Measurements from ENCODE around the gene CCR5AS.
"Not testable (repeated sequence)": the region's sequence is repeated elsewhere in the genome, so short reads cannot be mapped to it uniquely, and the experiment has no call there.

CCR5AS gene

DNA sequence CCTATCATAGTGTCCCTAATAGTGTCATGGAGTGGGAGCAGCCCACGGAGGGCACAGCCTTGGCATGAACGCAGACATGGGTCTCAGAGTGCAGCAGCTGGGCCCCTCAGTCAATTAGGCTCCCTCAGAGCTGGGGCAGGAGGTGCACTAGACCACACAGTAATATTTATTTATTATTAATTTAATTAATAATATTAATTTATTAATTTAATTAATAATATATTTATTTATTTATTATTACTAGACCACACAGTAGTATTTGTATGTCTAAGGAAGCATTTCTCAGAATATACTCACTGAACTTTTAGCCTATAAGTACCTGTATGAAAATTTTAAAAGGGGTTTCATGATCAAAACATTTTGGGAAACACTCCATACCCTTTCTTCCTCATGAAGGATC is 5.3 kb downstream of the CCR5AS start:
- DNase-seq: no peak

DNA sequence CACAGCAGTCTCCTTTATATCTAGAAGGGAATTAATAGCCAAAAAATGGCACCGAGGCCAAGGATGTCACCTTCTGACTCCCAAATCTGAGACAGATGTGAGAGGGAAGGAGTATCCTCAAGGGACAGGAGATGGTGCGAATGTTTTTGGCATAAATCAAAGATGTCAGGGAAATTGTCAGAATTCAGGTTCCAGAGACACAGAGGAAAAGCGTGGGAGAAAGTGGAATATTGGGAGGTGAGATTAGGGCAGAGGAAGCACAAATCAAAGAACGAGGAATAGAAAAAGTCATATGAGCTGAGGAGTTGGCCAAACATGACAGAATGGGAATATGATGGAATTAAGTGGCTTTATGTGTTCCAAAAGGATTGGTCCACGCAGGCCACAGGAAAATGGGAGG is 6.0 kb downstream of the CCR5AS start:
- DNase-seq: no peak

DNA sequence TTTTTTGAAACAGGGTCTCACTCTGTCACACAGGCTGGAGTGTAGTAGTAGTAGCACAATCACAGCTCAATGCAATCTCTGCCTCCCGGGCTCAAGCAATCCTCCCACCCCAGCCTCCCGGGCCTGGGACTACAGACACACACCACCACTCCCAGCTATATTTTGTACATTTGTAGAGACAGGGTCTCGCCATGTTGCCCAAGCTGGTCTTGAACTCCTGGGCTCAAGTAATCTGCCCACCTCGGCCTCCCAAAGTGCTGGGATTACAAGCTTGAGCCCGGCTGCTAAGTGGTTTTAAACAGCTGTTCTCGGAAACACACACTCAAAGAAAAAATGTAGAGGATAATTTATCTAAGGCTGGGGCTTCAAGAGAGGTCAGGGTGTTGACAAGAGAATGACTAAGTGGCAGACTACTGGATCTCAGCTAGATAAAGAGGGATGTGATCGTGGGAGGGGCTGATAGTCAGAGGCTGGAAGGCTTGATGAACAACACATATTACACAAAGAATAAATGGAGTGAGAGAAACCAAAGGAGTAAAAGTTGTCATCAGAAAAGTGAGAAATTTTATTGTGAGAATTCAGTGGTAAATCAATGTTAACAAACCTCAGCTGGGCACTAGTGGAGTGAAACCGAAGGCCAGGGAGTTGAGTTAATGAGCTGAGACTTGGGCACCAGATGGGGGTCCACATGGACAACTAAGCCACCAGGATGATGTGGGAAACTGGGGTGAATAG is 6.7 kb downstream of the CCR5AS start:
- no peak for DNase-seq

DNA sequence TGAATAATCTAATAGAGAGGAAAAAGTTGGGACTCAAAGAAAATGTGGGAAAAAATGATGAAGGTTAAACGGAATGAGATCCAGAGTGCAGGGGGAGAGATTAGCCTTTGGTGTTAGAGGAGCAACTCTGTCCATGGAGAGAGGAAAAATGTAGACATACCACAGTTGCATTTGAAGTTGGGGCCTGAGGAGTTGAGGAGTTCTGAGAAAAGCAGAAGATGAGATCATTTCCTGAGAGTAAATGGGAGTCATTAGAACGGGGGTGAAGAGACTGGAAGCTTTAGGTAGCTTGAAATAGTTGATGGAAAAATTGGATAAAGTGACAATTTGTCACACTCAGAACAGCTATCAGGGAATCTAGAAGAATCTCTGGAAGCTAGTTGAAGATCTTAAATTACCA is 7.3 kb downstream of the CCR5AS start:
- no peak for DNase-seq

DNA sequence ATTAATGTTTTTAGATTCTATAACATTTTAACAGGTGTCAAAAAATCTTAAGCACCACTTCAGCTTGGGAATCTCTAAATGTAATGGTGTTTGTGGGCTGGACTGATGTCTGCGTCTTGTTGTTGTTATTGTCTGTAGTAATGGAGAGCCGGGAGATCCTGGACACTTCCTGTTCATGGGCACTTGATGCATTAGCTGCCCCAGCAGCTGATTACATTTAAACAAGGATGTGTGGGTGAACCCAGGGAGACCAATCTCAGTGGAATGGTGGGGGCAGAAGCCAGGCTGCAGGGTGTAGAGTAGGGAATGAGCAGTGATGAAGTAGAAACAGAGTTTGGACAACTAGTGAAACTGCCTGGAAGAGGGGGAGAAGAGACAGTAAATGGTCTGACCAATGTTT is 7.8 kb downstream of the CCR5AS start:
- DNase-seq: no peak

DNA sequence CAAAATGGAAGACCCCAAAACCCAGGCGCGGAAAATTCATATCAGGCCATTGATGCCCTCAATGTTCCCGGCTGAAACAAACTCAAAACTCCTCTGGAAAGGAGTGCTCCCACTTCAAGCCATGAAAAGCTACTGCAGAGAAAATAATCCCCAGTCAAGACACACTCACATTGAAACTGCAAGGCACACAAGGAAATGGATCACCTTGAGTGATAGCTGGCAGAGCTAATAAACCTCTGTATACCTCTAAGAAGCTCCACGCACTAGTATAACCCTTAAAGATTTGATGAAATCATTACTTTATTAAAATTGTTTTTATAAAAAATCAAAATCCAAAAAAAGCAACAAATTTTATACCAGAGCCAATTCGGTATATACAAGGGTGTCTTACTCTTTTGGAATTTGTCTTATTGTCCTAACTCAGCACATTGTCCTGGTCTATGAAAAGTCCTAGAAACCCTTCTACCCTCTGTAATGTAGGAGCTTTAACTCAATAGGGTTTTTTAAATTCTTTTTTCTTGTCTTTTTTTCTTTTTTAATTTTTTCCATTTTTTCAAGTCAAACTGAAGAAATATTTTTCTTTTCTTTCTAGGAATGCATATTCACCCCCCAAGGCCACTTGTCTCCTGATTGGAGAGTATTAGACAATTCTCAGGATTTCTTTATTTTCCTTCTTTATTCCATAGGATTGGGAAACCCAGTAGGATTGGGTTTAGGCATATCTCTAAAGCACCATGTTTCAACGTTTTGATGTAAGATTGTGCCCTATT is 8.5 kb downstream of the CCR5AS start:
- no peak for DNase-seq

GRCh38 chr3:46397111-46397510 is 9.8 kb downstream of the CCR5AS start:
- no peak for DNase-seq

- DNase-seq: no peak
These were observed 10.9 kb downstream of the CCR5AS start for GRCh38 chr3:46395766-46396530.

GRCh38 chr3:46395210-46395661 is 11.6 kb downstream of the CCR5AS start:
- no peak for DNase-seq

- no peak for DNase-seq
These were observed 13.1 kb downstream of the CCR5AS start for GRCh38 chr3:46393554-46394434.

GRCh38 chr3:46393011-46393410 is 13.9 kb downstream of the CCR5AS start:
- DNase-seq: no peak

DNA sequence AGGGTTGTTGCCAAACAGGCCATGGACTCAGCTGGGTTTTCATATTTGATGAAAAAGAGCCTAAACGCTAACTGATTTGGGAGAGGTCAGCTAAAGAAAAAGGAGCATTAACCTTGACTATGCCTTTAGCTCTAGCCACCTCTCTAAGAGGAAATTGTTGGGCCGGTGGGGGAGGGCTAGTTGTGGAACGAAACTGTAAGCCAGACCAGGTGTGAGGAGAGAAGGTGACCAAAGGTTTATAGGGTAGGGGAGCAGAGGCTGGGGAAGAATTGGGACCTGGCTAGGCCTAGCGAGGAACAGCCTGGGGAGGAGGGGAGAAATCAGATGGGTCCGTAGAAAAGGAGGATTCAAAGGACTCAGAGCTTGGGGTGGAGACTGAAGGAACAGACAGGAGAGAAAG is 15.3 kb downstream of the CCR5AS start:
- DNase-seq: not testable (repeated sequence)

DNA sequence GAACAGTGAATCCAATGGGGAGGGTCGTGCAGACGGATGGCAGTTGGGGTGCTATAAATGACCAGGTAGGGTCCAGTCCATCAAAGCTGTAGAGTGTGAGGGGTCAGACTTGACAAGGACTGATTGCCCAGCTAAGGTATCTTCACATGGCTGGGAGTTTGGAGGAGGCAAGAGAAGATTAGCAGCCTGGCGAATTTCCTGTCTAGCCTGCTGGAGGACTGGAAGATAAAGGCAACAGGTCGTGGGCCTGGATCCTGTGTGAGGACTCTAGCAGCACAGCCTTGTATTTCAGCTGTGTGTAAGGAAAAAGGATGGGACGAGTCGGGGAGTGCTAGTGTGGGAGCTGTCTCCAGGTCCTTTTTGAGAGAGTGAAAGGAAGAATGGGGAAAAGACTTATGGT is 17.6 kb downstream of the CCR5AS start:
- DNase-seq: no peak

- not testable (repeated sequence) for DNase-seq
These were observed 18.0 kb downstream of the CCR5AS start for GRCh38 chr3:46388847-46389246.

- DNase-seq: no peak
These were observed 20.7 kb downstream of the CCR5AS start for GRCh38 chr3:46386205-46386604.

GRCh38 chr3:46383951-46384330 is 22.9 kb downstream of the CCR5AS start:
- DNase-seq: no peak

DNA sequence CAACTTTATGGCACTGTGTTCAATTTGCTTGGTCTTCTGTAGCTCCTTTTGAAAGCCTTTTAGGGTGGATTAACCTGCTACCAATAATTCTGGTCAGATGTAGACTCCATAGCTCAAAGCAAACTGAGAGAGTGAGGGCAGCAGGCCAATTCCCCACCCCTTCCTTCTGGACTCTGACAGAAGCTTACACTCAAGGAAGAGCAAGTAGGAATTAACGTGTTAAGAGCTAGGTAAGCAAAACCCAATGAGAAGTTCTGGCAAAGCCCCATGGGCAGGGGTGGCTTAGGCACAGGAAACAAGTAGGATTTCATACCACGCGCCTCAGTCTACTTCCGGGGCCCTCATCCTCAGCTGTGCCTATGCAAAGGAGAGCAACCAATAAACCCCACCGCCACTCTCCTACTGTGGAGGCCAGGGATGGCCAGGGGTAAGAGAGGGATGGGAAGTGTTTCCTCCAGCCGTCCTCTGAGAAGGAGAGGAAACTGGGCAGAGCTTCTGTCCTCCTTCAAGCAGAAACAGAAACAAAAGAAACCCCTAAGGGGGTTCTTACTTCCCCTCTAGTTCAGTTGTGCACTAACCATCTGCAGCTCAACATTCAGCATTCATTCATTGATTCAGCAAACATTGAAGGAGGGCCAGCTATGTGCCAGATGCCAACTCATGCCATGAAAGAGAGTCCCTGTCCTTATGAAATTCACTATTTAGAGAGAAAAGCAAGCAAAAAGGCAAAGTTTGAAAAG is 23.5 kb downstream of the CCR5AS start:
- DNase-seq: no peak

GRCh38 chr3:46381625-46382024 is 25.2 kb downstream of the CCR5AS start:
- DNase-seq: no peak

DNA sequence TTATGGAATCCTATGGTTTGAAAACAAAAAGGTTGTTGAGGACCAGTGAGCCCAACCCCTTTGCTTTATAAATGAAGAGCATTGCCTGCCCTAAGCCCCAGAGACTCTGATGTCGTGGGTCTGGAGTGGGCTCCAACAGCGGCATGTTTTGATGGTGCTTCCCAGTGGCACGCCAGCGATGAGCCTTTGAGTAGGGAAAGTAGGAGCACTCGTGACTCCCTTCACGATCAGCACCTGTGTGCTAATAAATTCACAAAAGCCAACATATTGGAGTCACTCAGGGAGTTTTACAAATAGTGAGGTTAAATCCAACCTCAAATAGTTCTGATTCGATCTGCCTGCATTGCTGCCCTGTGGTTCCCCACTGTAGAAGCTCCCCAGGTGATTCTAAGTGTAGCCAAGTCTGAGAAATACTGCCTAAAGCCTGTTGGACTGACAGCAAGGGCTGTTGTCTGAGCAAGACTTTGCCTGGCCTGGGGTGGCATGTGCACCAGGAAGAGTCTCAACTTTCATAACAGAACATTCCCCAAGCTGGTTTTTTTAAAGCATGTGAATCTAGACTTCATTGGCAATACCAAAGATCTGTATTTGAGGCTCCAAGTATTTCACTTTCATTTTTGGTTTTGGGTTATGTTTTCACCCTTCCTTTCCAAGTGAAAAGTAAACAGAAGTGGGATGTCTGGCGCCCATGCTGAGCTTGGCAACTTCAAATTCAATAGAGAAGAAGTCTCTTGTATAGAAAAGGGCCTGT is 26.2 kb downstream of the CCR5AS start:
- DNase-seq: no peak

DNA sequence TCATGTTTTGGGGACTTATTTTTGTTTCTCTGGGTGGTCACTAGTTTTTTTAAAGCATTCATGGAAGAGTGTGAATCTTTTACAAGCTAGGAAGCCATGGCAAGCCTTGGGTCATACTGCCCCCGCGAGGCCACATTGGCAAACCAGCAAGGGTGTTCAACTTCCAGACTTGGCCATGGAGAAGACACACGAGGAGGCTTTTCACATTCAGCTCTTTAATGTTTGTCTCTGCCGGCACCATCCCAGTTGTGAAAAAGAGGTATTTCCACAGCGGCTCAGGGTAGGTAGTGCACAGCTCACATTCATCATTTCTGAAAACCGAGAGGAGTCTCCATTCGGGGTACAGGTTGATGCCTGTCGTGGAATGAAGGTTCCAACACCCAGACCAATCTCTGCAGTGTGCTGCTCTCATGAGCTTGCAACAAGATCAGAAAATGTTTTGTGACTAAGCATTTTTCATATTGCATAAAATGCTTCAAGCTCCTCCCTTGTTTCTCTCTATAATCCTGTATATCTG is 28.4 kb downstream of the CCR5AS start:
- DNase-seq: no peak

GRCh38 chr3:46375814-46376213 is 31.1 kb downstream of the CCR5AS start:
- DNase-seq: no peak
